GM21717 (cell line): ENCODE measurements around the gene MAGI1.
A peak's percentile ranks its signal among the peaks of the same experiment; 100 is the strongest.

Experiments
- ATAC-seq: cut with Tn5 transposase; IDR thresholded peaks from one replicate; pipeline ENCODE4 v1.9.1; 2021; ENCODE audit warnings: mild to moderate bottlenecking, moderate library complexity; ENCODE audit not compliant: unreplicated experiment

The MAGI1 gene

GRCh38 chr3:65975032-65975431 lies 63.7 kb downstream of the MAGI1 start:
- no peak for ATAC-seq

GRCh38 chr3:65974509-65974908 lies 64.2 kb downstream of the MAGI1 start:
- ATAC-seq, result no peak

GRCh38 chr3:65972765-65973164 lies 66.0 kb downstream of the MAGI1 start:
- ATAC-seq, result no peak

GRCh38 chr3:65971293-65972252 lies 67.1 kb downstream of the MAGI1 start:
- ATAC-seq, result no peak

- ATAC-seq, result no peak
Observed at GRCh38 chr3:65968996-65969395, 69.7 kb downstream of the MAGI1 start.

GRCh38 chr3:65967451-65967850 lies 71.3 kb downstream of the MAGI1 start:
- no peak for ATAC-seq

GRCh38 chr3:65964838-65965237 lies 73.9 kb downstream of the MAGI1 start:
- no peak for ATAC-seq

- ATAC-seq, result peak; percentile 98
Observed at GRCh38 chr3:65963787-65964677, 74.7 kb downstream of the MAGI1 start.

- no peak for ATAC-seq
Observed at GRCh38 chr3:65961733-65962132, 77.0 kb downstream of the MAGI1 start.

GRCh38 chr3:65961128-65961527 lies 77.6 kb downstream of the MAGI1 start:
- no peak for ATAC-seq

- ATAC-seq, result no peak
Observed at GRCh38 chr3:65960087-65960486, 78.6 kb downstream of the MAGI1 start.

- no peak for ATAC-seq
Observed at GRCh38 chr3:65958216-65958615, 80.5 kb downstream of the MAGI1 start.

- no peak for ATAC-seq
Observed at GRCh38 chr3:65955792-65956477, 82.8 kb downstream of the MAGI1 start.

- no peak for ATAC-seq
Observed at GRCh38 chr3:65953881-65954733, 84.6 kb downstream of the MAGI1 start.

- no peak for ATAC-seq
Observed at GRCh38 chr3:65953301-65953812, 85.4 kb downstream of the MAGI1 start.

- ATAC-seq, result no peak
Observed at GRCh38 chr3:65952842-65953241, 85.9 kb downstream of the MAGI1 start.

GRCh38 chr3:65951836-65952505 lies 86.7 kb downstream of the MAGI1 start:
- no peak for ATAC-seq

- no peak for ATAC-seq
Observed at GRCh38 chr3:65950340-65951326, 88.1 kb downstream of the MAGI1 start.
